ENCODE data around the gene TSR1.
A peak's percentile ranks its signal among the peaks of the same experiment; 100 is the strongest.

The TSR1 gene

DNA sequence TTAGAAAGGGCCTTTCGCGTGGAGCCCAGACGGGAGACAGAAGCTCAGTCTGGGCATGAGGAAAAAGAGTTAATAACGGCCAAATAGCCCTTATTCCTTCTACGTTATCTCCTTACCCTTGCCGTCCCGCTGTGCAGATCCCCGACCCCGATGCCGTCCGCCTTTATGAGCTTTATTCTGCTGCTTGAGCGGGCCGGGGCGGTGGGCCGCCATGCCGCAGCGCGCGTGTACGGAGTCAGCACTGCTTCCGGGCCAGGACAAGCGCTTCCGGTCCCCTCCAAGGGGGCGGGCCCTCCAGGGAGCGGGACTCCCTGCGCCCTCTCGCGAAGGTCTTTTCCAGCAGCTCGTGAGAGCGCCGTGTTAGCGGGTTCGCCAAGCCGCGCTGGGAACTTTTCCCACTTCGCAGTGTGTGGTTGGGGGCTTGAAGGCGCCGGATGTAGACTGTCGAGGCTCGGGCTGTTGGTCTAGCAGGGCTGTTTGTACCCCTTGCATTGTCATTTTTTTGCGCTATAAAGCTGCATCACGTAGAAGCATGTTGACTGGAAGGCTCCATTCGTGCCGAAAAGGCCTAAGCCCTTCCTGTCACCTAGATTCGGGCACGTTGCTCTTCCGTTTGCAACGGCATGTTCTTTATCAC is at the start of gene TSR1:
Gene TSR1 (minus strand): TSS at position 243 of the 637 bp plus-strand sequence. CDS start 30 bp downstream, at position 213.
- peak; percentile 80 for DNase-seq

DNA sequence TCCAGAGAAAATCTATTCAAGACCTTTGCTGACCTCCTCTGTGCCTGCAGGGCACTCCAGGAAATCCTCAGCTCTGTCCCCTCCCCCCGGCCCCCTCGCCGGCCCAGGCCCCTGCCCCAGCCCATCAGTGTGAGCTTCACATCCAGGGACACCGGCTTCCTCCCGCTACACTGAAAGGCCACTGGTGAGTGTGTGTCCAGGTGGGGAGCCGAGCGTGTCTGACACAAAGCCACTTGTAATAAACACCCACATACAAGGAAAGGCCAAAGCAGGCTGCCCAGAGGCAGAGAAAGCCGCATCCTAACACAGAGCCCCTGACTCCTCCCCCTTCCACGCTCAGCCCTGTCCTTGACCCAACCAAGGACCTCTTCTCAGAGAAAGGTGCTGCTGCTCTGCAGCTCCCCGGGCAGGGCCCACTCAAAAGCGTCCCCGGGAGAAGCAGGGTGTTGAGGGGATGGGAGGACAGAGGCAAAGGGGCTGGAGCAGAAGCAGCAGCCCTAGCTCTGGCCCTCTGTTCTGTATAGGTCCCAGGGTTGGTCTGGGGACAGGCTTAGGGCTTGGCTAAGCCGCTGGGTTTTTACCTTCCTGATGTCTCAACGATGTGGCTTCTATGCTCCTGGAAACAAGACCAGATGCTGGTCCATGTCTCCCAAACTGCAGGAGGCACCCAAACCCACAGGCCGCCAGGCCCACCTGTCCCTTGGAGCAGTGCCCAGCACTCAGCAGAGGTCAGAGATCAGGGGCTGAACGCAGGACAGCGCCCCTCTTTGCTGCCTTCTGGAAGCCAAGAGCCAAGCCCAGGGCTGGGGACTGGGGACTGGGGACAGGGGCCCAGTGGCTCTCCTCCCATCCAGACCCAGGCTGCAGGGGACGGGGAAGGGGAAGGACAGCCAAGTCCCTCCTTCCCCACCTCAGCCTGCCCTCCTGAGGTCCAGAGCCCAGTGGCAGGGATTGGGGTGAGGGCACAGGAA is 49.3 kb upstream of the TSR1 start:
- DNase-seq: no peak

DNA sequence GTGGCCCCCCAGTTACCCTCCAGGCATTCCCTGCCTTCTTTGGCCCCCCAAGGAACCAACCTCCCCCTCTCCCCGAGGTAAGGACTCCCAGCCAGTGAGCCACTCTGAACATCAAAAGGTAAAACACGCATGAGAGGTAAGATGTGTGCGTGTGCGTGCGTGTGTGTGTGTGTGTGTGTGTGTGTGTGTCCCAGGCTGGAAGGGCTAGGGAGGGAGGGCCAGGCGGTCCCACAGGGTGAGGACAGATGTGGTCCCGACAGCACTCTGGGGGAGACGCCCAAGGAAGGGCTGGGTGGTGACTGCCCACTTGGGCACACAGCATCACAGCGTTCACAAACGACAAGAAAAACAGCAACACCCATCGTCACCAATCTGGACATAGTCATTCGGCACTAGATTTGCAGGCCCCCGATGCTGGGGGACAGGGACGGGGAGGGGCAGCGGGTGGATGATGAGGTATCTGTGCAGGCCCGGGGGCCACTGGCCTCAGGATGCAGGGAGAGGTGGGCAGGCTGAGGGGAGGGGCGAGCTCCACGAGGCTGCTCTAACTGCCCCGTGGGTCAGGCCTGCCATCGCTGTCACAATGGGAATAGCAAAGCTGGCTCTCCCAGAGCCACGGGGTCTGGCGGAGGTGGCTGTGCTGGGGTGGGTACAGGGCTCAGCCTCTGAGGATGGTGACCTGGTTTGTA is 48.3 kb upstream of the TSR1 start:
- no peak for DNase-seq

DNA sequence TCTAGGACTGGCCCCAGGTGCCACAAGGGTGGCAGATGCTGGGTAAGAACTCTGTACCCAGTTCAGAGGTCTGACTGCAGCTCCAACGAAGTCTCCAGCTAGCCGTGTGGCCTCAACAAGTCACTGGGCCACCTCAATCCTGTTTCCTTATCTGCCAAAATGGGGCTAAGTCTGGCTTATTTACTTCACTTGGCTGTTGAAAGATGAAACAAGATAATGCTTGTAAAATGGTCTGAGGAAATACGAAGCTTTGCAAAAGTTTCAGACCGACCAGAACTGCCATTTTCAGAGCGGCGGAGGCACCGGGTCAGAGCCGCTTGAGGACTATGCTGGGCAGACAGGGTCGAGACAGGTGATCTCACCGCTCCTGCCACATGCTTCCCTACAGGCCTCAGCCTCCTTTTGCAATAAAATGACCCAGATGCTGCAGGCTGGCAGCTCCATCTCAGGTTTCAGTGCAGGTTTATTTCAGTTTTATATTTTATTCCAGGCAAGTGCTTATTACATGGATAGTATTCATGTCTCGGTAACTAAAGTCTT is 47.4 kb upstream of the TSR1 start:
- DNase-seq: no peak

DNA sequence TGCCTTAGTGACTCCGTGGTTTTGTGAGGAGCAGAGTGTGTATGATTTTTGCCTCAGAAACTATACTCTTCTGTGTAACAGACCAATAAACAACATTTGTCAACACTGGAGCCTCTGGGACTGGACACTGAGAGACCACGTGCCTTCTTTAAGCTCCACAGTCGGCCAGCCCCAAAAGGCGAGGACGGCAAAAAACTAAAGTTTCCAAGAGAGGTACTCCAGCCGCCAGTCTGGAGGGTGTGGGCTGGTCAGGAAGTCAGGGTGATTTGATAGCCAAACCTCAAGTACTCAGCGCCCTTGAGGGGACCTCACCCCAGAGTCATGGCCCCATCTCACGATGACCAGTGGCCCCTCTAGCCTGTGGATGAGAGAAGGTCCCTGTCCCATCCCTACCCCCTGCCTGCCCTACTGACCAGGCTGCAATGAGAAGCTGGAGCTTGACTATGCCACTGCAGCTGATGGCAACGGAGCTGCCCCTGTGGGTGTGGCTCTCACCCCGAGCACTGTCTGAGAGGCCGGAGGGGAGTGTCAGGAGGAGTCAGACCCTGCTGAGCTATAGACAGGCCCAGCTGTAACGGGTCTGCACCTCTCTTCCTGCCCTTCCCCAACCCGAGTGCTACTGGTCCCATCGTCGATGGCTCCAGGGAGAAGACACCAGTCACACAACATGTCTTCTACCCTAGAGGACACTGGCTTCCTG is 44.8 kb upstream of the TSR1 start:
- no peak for DNase-seq

DNA sequence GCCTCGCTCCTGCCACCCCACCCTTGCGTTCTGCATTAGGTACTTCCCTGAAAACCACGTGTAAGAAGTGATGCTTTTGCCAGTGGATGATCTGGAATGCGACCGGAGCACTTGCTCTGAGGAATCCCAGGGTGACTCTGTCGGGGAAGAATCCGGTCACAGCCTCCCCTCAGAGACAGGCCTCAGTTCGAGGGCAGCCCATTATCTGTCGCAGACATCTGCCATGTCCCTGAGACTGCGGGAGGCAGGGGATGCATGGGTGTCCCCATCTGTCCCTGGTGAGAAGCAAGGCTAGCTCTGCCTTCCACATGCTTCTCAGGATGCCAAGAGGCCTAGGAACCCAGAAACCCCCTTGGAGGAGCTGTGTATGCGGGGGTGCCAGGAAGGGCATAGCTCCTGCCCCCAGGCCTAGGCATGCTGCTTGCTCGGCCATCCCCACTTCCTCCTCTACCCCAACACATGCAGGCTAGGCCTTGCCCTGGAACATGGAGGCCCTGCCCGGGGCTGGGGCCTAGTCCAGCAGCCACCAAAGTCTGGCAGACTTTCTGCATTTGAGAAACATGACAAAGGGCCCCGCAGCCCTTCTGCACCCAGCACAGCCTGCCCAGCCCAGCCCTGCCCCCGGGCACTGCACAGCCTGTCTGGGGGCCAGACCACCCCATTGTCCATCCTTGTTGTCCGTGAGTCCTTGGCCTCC is 44.1 kb upstream of the TSR1 start:
- no peak for DNase-seq

DNA sequence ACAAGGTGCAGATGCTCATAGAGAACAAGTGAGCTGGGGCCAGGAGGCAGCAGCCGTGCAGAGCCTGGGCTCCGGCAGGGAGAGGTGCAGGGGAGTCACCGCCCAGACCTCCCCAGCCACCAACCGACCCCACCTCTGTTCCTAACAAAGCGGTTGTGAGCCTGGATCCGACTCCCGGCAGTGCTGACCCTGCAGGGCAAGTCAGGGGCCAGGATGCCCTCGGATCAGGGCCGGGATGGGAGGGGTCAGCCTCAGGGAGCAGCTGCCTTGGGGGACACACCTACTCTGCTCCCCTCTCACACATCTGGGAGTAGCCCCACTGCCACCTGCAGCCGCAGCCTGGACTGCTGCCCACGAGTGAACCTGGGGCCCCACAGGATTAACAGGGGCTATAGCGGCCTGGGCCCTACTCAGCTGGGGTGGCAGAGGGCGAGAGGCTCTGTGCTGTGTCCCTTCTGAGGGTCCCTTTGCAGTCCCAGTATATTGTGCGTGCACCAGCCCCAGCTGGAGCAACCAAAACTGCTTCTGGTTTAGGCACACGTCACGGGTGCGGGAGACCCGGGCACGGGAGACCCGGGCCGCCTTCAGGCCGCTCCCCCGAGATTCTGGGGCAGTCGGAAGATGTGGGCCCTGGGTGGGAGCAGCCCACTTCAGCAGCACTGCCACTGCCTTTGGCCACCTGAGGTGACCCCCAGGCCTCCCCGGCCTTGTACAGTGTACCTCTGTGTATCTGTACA is 43.4 kb upstream of the TSR1 start:
- no peak for DNase-seq

DNA sequence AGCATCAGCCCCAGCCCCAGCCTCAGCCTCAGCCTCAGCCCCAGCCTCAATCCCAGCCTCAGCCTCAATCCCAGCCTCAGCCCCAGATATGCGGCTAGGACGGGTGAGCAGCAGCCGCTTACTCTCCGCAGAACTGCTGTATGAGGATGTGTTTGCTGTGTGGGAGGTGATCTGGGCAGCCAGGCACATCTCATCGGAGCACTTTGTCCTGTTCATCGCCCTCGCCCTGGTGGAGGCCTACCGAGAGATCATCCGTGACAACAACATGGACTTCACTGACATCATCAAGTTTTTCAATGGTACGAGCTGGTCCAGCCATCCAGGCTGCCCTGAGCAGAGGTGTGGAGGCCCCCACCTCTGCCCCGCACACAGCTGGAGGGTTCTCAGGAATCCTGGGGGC is 42.6 kb upstream of the TSR1 start:
- DNase-seq: no peak

DNA sequence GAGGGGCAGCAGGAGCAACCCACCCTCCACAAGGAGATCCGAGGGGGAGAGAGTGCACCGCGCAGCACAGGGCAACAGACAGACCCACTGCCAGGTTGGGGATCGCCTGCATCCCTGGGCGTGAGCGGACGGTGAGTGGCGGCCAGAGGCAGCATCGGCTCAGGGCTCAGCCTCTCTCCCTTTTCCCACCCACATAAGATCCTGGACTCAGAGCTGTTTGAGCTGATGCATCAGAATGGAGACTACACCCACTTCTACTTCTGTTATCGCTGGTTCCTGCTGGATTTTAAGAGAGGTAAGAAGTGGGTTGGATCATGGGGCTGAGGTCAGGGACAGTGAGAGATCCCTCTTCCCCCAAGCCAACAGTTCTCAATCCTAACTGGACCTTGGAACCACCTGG is 41.4 kb upstream of the TSR1 start:
- DNase-seq: no peak

DNA sequence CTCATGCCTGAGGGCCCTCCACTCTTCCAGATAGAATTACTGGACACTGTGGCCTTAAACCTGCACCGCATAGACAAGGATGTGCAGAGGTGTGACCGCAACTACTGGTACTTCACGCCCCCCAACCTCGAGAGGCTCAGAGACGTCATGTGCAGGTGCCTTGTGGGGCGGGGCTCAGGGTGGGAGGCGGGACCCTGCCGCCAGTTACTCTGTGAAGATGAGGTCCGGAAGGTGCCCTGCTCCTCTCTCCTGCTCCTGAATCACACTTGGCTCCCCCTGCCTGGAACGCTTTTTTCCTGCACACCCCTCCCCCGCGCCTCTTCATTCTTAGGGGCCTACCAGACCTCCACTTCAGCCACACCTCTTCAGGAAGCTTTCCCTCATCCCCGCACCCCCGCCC is 39.9 kb upstream of the TSR1 start:
- DNase-seq: no peak

DNA sequence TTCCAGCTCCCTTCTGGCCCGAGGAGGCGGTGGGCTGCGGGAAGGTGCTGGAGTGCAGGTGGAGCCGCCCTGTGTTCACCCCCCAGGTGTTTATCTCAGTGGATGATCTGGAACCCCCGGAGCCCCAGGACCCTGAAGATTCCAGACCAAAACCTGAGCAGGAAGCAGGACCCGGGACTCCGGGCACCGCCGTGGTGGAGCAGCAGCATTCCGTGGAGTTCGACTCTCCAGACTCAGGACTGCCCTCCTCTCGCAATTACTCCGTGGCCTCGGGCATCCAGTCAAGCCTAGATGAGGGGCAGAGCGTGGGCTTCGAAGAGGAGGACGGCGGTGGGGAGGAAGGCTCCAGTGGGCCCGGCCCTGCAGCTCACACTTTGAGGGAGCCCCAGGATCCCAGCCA is 39.1 kb upstream of the TSR1 start:
- no peak for DNase-seq

DNA sequence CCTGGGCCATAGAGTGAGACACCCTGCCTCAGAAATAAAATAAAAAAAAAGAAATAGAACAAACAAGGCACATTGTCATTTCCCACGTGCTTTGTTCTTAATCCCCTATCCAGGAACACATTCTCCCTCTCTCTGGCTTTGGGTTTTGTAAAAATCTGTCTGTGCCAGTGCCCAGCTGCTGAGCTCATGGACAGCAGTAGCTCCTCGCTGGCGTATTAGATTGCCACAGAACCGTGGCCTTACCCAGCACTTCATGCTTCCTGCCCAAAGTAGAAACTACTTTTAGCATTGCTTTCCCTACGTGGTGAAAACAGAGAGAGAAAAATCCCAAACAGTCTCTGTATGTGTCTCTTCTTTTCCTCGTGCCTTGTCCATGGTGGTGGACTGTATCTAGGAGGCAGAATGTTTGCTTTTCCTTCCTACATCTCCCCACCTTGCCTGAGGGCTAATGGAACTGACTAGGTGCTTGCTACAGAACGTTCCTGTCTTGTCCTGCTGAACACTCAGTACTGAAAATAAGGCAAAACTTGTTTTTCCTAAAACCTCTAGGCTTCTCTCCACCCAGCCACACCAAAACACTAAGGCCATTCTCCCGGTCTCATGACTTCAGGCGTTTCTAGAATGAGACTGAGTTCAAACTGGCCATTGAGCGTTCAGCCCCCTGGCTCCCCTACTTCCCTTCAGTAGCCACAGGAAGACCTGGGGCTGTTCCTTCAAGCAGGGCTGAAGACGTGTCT is 38.5 kb upstream of the TSR1 start:
- no peak for DNase-seq

DNA sequence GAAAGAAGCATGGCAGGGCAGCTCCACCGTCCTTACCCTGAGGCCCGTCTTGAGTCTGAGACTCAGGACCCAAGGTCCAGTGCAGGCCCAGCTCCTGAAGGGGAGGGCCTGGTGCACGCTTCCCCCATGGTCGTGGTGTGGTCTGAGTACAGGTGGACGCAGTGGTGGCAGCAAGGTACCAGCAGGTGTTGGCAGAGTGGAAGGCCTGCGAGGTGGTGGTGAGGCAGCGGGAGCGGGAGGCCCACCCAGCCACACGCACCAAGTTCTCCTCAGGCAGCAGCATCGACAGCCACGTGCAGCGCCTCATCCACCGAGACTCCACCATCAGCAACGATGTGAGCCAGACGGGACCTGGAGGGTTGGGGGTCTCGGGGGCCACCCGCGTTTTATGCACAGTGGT is 36.9 kb upstream of the TSR1 start:
- DNase-seq: no peak

DNA sequence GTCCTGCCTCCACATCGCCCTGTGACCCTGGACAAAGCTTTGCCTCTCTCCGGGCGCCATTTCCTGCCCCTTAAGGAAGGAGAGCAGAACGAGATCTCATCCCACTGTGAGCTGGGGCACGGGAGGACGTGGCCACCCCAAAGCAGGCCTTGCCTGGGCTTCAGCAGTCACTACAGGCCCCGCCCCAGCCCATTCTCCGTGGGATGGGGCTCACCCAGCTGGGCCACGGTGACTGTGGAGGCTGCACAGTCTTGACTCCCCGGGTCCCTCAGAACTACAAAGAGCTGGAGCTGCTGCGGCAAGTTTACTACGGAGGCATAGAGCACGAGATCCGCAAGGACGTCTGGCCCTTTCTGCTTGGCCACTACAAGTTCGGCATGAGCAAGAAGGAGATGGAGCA is 36.4 kb upstream of the TSR1 start:
- no peak for DNase-seq

DNA sequence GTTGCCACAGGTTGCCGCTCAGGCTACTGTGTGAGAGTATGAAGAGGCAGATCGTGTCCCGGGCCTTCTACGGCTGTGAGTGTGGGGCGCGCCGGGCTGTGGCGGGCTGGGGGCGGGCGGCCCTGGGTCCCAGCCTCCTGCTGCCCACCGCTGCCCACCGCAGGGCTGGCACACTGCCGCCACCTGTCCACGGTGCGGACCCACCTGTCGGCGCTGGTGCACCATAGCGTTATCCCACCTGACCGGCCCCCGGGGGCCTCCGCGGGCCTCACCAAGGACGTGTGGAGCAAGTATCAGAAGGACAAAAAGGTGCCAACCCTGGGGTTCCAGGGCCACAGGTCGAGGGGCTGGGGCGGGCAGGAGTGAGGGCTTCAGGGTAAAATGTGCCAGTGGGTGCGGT is 35.9 kb upstream of the TSR1 start:
- DNase-seq: no peak

DNA sequence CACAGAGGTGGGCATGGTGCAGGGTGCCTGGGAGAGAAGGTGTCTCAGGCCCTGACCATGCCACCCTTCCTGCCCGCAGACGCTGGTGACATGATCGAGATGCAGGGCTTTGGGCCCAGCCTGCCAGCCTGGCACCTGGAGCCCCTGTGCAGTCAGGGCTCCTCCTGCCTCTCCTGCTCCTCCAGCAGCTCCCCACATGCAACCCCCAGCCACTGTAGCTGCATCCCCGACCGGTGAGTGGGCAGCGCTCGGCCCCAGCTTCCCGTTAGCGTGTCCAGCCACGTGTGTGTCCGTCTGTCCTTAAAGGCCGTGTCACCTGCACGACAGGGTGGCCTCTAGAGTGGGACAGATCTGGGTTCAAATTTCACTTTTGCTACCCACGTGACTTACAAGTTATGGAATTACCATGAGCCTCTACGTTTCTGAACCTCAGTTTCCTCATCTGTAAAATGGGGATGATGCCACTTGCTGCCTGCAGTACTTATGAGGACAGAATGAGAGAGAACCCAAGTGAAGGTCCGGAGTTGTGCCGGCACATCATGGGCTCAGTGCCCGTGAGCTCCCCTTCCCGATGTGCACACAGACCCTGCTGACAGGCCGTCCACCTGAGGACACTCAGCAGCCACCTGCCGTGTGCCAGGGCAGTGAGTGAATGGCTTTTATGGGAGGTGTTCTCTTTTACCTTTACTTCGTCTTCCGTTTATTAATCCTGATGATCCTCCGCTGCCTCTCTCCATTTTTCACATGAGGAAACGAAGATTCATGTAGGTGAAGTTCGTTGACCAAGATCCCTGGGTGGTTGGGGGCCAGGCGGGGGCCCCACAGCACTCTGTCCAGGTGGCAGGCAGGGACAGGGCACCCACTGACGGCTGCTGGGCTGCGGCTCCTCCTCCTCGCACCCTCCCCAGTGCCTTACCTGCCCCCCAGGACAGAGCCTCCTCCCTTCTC is 35.2 kb upstream of the TSR1 start:
- no peak for DNase-seq

DNA sequence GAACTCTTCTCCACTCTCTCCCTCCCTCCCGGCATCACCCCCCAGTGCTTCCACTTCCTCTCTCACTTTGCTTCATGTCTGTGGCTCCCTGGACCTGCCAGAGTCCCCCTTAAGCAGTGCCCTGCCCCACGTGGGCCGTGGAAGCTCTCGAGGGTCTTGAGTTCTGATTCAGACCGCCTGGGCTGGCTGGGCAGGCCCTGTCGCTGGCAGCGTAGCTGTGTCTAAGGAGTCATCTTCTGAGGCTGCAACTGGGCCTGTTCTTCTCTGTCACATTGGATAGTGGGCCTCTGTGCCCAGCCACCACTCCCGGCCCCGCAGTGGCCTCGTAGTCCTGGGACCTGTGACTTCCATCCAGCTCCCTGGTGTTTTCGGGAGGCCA is 33.9 kb upstream of the TSR1 start:
- no peak for DNase-seq

DNA sequence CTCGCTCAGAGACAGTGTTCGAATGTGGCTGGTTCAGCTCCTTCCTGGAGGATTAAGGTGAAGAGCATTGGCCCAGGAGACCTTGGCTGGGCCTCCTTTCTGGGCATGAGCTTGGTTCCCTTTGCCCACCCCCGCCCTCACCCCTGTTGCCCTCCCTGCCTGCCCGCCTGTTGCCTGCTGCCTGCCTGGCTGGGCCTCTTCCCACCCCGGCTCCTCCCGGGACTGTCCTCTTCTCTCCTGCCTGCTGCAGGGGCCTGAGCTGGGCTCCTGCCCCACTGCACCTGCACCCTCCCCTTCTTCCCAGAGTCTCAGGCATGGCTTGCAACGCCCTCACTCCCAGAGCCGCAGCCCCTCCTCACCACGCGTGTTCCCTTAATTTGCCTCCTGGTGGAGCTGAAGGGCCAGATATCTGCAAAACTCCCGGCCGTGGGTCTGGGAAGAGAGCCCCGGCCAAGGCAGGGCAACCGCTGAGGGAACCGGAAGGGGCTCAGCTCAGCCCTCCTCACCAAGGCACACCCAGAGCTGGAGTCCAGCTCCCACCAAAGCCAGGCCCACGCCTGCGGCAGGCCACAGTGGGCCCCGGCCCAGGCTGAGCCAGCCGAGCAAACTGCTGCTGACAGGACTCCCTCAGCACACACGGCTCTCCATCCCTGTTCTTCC is 33.4 kb upstream of the TSR1 start:
- DNase-seq: no peak

DNA sequence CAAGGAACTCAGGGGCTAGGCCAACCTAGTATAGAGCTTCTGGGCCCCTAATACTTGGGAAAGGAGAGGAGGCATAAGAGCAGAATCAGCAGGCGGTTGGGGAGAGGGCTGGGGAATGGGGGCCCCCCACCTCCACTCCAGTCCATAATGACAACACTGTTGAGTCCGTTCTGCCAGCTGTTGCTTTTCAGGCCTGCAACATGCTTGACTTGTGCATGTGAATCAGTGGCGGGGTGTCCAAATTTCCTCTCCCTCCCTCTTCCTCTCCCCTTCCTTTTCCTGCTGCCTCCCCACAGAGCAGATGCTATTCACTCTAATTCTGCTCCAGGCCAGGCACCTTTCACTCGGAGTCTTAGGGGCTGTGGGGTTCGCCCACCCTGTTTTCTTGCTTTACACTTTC is 32.8 kb upstream of the TSR1 start:
- no peak for DNase-seq
